Suprapubic skin (tissue), 4 donors: Measurements from ENCODE around the gene CHRFAM7A. TPM values are rescaled to one million over a fixed set of nuclear protein-coding genes. Genes with fewer than 3 reads are reported as not detected.
"Not testable (repeated sequence)": the region's sequence is repeated elsewhere in the genome, so short reads cannot be mapped to it uniquely, and the experiment has no call there.

Experiments used
- DNase-seq, 2 donors: peaks; one replicate each; pipeline ENCODE4 v3.0.0-alpha.2; 2019; ENCODE audit warnings: low spot score in 2 of 2
- H3K27ac ChIP-seq: fragments of 200-600 bp; sonication (generic); one replicate; pipeline ENCODE4 v1.5.1; 2019
- H3K27me3 ChIP-seq: fragments of 200-600 bp; sonication (generic); one replicate; pipeline ENCODE4 v1.5.1; 2019
- H3K36me3 ChIP-seq: fragments of 200-600 bp; sonication (generic); one replicate; pipeline ENCODE4 v1.5.1; 2019
- H3K4me1 ChIP-seq: fragments of 200-600 bp; sonication (generic); one replicate; pipeline ENCODE4 v1.5.1; 2019
- H3K4me3 ChIP-seq: fragments of 200-600 bp; sonication (generic); one replicate; pipeline ENCODE4 v1.5.1; 2019; ENCODE audit warnings: mild to moderate bottlenecking
- H3K9me3 ChIP-seq: fragments of 200-600 bp; sonication (generic); one replicate; pipeline ENCODE4 v1.5.1; 2019
- WGBS: methylation state at CpG from one replicate; pipeline ENCODE4 v1.1.5; 2018; 5-methylcytosine and 5-hydroxymethylcytosine counted together
- total RNA-seq, 4 donors: library from RNA; depleted of rRNA; stranded (reverse); fragments of >200 nt; gene quantifications; one replicate each; pipeline ENCODE4 v1.1.0, GENCODE V29; 2016

CHRFAM7A gene
- total RNA-seq, 4 donors from 2014 or later, result 0.42 to 1.7 TPM; not detected in 2

- not testable (repeated sequence) for H3K36me3 ChIP-seq, DNase-seq, H3K9me3 ChIP-seq, H3K27me3 ChIP-seq, H3K27ac ChIP-seq, H3K4me1 ChIP-seq, H3K4me3 ChIP-seq
- WGBS, result no CpG with 5 or more reads among the region's 3 CpGs
These were observed 25.1 kb downstream of the CHRFAM7A start for GRCh38 chr15:30368271-30368670.

- DNase-seq, result peak; percentile 24 to 74
- H3K27me3 ChIP-seq, H3K4me1 ChIP-seq, H3K36me3 ChIP-seq, H3K4me3 ChIP-seq, H3K9me3 ChIP-seq, H3K27ac ChIP-seq: not testable (repeated sequence)
- WGBS, result 90% methylated on average over 13 of the region's 17 CpGs
These were observed 26.1 kb downstream of the CHRFAM7A start for GRCh38 chr15:30367246-30367645.

GRCh38 chr15:30361404-30361803 lies 31.9 kb downstream of the CHRFAM7A start:
- not testable (repeated sequence) for H3K36me3 ChIP-seq, H3K27ac ChIP-seq, H3K4me3 ChIP-seq, H3K9me3 ChIP-seq, H3K4me1 ChIP-seq, DNase-seq, H3K27me3 ChIP-seq
- no CpG with 5 or more reads among the region's 5 CpGs for WGBS

GRCh38 chr15:30360990-30361389 lies 32.4 kb downstream of the CHRFAM7A start:
- H3K9me3 ChIP-seq, H3K36me3 ChIP-seq, H3K4me3 ChIP-seq, DNase-seq, H3K4me1 ChIP-seq, H3K27me3 ChIP-seq, H3K27ac ChIP-seq: not testable (repeated sequence)
- WGBS, result no CpG with 5 or more reads among the region's 2 CpGs

GRCh38 chr15:30355043-30355442 lies 38.3 kb downstream of the CHRFAM7A start:
- not testable (repeated sequence) for H3K36me3 ChIP-seq, H3K9me3 ChIP-seq, H3K27ac ChIP-seq, DNase-seq, H3K27me3 ChIP-seq, H3K4me3 ChIP-seq, H3K4me1 ChIP-seq
- WGBS, result 71% methylated on average over 5 of the region's 6 CpGs

- not testable (repeated sequence) for DNase-seq, H3K27me3 ChIP-seq
- WGBS, result no CpG with 5 or more reads among the region's 5 CpGs
These were observed 43.5 kb downstream of the CHRFAM7A start for GRCh38 chr15:30349803-30350202.

GRCh38 chr15:30336584-30336983 lies 56.8 kb downstream of the CHRFAM7A start:
- WGBS, result no CpG with 5 or more reads among the region's 4 CpGs
- H3K9me3 ChIP-seq, DNase-seq, H3K27ac ChIP-seq, H3K36me3 ChIP-seq, H3K4me3 ChIP-seq, H3K4me1 ChIP-seq, H3K27me3 ChIP-seq: not testable (repeated sequence)

More at GRCh38 chr15:30349803-30350202, 43.5 kb downstream of the CHRFAM7A start:
- not testable (repeated sequence) for H3K4me1 ChIP-seq, H3K27ac ChIP-seq, H3K36me3 ChIP-seq, H3K4me3 ChIP-seq, H3K9me3 ChIP-seq

- H3K4me3 ChIP-seq, H3K4me1 ChIP-seq, DNase-seq, H3K36me3 ChIP-seq, H3K27ac ChIP-seq, H3K9me3 ChIP-seq, H3K27me3 ChIP-seq: not testable (repeated sequence)
- no CpG with 5 or more reads among the region's 5 CpGs for WGBS
These were observed 59.2 kb downstream of the CHRFAM7A start for GRCh38 chr15:30334152-30334551.

GRCh38 chr15:30326145-30326544 lies 67.2 kb downstream of the CHRFAM7A start:
- H3K4me1 ChIP-seq, H3K27ac ChIP-seq, H3K4me3 ChIP-seq, DNase-seq, H3K36me3 ChIP-seq, H3K9me3 ChIP-seq, H3K27me3 ChIP-seq: not testable (repeated sequence)
- 66% methylated on average over 13 of the region's 13 CpGs for WGBS

- not testable (repeated sequence) for H3K4me1 ChIP-seq, H3K27me3 ChIP-seq, H3K4me3 ChIP-seq, DNase-seq, H3K27ac ChIP-seq, H3K36me3 ChIP-seq, H3K9me3 ChIP-seq
- no CpG with 5 or more reads among the region's 5 CpGs for WGBS
These were observed 72.3 kb downstream of the CHRFAM7A start for GRCh38 chr15:30321063-30321462.

- not testable (repeated sequence) for H3K4me3 ChIP-seq, H3K36me3 ChIP-seq, H3K27ac ChIP-seq, H3K9me3 ChIP-seq, H3K27me3 ChIP-seq, H3K4me1 ChIP-seq, DNase-seq
- no CpG with 5 or more reads among the region's 3 CpGs for WGBS
These were observed 77.6 kb downstream of the CHRFAM7A start for GRCh38 chr15:30315704-30316103.

- not testable (repeated sequence) for H3K27ac ChIP-seq, DNase-seq, H3K4me3 ChIP-seq, H3K27me3 ChIP-seq, H3K9me3 ChIP-seq, H3K36me3 ChIP-seq, H3K4me1 ChIP-seq
These were observed 82.8 kb downstream of the CHRFAM7A start for GRCh38 chr15:30310575-30310974.

Other genes starting within 250 kb of the CHRFAM7A start
- 10 to 100 TPM in 1 of 4 donors, 1 to 10 TPM in 2, not detected in 1; 1.9 to 11.9 (median 3.0) TPM for gene GOLGA8R, start 20.7 kb upstream of the CHRFAM7A start, total RNA-seq
- 1 to 10 TPM in 2 of 4 donors, not detected in 2; 2.0 to 4.5 TPM for gene GOLGA8Q, start 158.5 kb upstream of the CHRFAM7A start, total RNA-seq
- gene GOLGA8H, start 210.5 kb upstream of the CHRFAM7A start, total RNA-seq, result under 1 TPM in 1 of 4 donors, not detected in 3; 0.64 TPM